ENCODE results near the gene EMILIN2. TPM values are rescaled to one million over a fixed set of nuclear protein-coding genes. Genes with fewer than 3 reads are reported as not detected.

The EMILIN2 gene
- total RNA-seq, 1 donor from 2014 or later: 0.53 TPM

- ATAC-seq: no peak
- DNase-seq (ENCODE audit: low spot score): no peak
Observed at GRCh38 chr18:2935438-2936192, 88.8 kb downstream of the EMILIN2 start.

DNA sequence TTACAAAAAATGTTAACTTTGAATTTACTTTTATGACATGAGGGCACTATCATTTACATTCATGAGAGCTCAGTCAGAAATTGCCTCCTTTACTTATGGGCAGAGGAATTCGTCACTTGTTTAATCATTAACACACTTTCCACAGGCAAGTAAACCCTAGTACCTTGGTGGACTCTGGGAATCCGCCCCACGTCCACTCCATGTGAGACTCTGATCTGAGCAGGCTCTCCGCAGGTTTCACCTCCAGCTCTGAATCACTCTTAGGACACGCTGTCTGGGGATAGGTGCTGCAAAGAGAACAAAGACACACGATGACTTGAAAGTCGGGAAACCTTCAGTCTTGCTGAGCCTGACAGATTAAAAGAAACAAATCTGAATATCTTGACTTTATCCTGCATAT is 92.5 kb downstream of the EMILIN2 start:
- DNase-seq (ENCODE audit: low spot score) (peak; percentile 94), ATAC-seq (peak; percentile 97)

DNA sequence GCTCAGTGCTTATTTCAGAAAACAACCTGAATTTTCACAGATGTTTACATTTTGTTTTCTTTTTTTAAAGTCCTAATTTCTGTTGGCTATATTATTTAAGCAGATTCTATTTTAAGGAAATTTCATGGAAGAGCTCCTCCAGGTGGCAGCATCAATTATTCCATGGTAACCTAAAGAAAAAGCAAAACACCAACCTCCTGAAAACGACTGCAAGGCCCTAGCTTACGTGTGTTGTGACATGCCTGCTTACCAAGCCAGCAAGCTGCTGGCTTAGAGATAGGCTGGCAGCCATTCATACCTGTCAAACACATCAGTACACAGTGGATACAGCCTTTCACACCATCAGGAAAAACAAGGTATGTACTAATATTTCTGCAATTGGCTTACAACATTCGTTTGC is 101.2 kb downstream of the EMILIN2 start:
- ATAC-seq (peak; percentile 98), DNase-seq (ENCODE audit: low spot score) (peak; percentile 65)

DNA sequence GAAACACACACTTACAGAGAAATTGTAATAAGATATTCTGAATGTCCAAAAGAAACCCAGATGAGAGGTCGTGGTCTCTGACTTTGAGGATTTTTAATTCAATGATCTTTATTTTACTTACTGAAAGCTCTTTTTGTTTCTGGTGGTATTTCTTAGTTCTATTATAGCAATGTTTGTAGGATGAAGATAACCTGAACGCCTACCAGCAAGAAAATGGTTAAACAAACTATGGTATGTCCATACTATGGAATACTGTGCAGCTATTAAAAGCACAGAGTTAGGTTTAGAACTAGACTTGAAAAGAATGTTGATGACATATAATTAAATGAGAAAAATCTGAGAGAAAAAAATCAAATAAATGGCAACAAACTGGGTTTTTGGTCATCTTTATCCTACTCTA is 105.8 kb downstream of the EMILIN2 start:
- ATAC-seq (no peak), DNase-seq (ENCODE audit: low spot score) (no peak)

DNA sequence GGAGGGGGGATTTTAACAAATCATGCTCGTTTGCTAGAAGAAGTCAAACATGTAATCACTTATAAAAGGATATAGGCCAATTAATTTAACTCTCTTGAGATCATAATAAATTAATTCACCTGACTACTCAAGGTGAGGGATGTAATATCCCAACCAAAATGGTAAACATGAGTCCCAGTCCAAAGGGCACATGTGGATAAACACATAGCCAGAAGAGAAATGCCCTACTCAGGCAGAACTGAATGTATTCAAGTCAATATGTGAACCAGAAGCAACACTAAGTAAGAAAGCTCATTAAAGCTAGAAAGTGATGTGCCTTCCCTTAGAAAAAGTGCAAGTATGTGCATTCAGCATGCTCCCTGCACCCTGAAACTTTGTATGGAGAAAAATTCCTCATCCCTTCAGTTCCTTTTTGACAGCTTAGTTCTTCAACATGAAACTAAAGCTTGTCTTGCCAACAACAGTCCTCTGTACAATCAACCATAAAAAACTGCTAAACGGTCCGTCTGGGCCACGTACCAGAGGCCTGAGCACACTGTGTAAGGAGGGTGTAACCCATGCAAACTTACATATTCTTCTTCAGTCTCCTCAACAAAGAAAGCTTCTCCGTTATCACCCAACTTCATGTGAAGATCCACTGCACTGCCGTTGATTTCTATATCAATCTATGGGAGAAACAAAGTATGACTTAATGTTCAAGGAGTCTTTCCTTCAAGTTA is 107.3 kb downstream of the EMILIN2 start:
- peak; percentile 82 for ATAC-seq
- DNase-seq (ENCODE audit: low spot score): no peak

GRCh38 chr18:2954869-2955645 is 108.3 kb downstream of the EMILIN2 start:
- no peak for ATAC-seq
- no peak for DNase-seq (ENCODE audit: low spot score)

GRCh38 chr18:2956056-2956455 is 109.2 kb downstream of the EMILIN2 start:
- DNase-seq (ENCODE audit: low spot score) (no peak), ATAC-seq (no peak)

DNA sequence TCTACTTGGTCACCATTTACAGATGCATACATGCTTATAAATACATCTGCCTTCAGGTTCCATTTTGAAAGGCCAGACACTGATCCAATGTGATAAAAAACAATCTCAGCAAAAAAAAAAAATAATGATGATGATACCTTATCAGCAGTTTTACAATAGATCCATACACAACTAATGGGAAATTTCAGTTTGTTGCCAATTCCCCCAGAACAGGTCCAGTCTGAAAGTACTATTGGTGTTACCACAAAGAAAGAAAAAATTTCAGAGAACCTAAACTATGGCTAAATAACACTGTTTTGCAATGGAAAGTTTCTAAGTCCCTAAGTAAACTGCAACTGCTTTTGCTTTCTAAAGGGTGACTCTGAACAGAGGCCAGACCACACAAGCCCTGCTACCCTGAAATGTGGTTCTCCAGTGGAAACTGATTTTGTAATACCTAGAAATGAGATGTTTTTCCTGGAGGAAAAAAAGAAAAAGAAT is 112.1 kb downstream of the EMILIN2 start:
- DNase-seq (ENCODE audit: low spot score) (no peak), ATAC-seq (peak; percentile 74)

DNA sequence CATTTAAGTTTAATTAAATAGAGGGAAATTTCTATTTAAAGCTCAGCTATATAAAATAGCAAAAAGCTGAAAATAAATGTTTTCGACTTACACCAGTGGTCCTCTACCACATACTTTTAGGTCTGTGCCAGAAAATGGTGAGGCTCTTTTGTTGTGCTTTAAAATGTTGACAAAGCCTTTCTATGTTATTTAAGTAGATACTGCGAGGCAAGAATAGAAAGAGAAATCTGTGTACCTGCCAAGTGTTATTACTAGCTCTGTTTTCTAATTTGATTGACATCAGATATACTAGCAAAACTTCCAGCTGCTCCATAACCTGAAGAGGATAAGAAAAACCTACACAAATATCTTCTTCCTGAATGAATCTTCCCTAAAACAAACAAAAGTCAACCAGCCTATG is 112.5 kb downstream of the EMILIN2 start:
- DNase-seq (ENCODE audit: low spot score): no peak
- ATAC-seq: no peak

DNA sequence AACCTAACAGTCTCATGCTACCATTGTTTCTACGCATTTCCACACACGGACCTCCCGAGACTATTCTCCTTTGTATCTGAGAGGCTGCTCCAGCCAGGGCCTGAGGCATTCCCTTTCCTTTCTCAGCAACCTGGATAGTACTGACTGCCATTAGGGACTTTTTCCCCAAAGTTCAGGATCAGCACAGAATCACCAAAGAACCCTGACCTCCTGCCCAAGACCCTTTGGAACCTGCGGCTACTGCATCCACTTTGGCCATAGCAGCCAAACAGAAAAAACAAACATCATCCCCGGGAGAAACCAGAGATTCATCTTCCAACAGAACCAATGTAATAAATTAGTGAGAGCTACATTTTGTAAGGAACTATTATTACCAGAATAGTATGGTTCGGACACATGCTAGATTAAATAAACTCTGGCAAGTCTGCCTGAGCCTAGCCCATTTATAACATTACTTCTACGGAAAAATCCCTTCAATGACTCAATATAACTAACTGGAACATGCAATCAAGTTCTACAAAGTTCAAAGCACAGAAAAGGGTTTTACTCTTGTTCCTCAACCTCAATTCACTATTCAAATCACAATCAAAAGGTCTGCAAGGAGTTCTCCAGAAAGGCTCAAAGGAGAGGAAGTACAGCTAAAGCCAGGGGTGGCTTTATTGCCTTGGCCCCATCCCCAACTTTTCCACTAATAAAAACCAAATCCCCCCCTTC is 114.3 kb downstream of the EMILIN2 start:
- DNase-seq (ENCODE audit: low spot score): no peak
- peak; percentile 52 for ATAC-seq

DNA sequence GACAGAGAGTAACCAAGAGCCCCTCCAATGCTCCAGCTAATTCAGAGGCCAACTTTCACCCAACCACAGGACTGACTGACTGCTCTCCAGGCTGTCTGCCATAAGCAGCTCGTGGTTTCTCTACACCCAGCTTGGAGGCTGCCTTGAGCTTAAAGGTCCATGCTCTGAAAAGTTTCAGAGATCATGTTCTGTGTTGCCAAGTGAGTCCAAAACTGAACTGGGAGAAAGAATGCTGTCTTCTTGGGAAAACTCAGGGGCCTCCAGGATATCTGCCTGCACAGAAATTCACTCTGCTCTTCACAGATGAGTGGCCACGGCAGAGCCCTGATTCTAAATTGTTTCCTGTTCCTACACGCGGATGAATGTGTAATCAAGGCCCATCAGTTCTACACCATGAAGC is 115.0 kb downstream of the EMILIN2 start:
- ATAC-seq: peak; percentile 52

DNA sequence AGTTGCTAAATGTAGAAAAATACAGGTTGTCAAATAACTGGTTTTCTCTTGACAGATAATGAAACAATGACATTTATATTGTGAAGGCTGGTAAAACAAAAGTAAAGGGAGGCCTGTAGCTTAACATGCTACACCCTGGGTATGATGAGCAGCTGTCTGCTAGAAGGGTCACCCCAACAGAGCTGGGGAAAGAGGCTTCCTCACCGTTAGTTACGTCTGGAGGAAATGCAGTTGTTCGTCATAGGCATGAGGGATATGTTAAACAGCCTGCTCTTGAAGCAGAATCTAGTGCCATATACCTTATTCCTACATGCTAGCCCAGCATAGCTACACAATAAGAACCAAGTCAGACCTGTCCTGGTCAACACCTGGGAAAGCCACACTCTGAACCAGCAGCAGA is 116.2 kb downstream of the EMILIN2 start:
- ATAC-seq: no peak
- DNase-seq (ENCODE audit: low spot score): no peak

More for the DNA sequence above, 115.0 kb downstream of the EMILIN2 start:
- DNase-seq (ENCODE audit: low spot score): no peak

DNA sequence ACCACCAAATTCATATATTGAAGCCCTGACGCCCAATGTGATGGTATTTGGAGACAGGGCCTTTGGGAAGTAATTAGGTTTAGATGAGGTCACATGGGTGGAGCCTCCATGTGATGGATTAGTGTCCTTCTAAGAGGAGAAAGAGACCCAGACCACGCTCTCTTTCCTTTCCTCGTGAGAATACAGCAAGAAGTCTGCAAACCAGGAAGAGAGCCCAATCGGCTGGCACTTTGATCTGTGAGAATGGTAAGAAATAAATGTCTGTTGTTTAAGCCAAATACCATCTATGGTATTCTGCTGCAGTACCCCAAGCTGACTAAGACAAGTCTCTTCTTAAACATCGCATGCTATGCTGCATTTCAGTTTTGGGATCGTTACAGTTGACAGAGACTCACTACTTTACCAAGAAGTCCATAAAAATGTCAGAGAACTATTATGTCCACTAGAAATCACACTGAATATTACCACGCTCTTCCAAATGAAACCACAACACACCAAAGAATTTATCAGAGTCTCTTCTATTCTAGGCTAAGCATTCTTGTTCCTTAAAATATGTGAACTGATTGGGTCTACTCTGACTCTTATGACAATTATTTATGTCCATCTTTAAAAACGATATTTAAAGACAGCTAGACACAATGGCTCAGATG is 117.7 kb downstream of the EMILIN2 start:
- DNase-seq (ENCODE audit: low spot score): no peak
- ATAC-seq: no peak

Other genes starting within 250 kb of the EMILIN2 start
- gene SMCHD1, start 191.3 kb upstream of the EMILIN2 start, total RNA-seq: 15.2 TPM
- gene LPIN2, start 166.1 kb downstream of the EMILIN2 start, total RNA-seq: 58.9 TPM